SH-SY5Y (cell line): ENCODE results near the gene NUP188.

ENCODE experiments used
- GATA2 ChIP-seq: IDR thresholded peaks from 2 replicates; pipeline ENCODE4 v1.6.1; 2011; ENCODE audit warnings: mild to moderate bottlenecking, low read depth, low read length
- GATA3 ChIP-seq: IDR thresholded peaks from 2 replicates; pipeline ENCODE4 v1.6.1; 2011; ENCODE audit warnings: low read depth, mild to moderate bottlenecking, low read length, moderate library complexity

The NUP188 gene

GRCh38 chr9:128910906-128911305, 36.6 kb upstream of the NUP188 start:
- no peak for TF ChIP-seq GATA3

DNA sequence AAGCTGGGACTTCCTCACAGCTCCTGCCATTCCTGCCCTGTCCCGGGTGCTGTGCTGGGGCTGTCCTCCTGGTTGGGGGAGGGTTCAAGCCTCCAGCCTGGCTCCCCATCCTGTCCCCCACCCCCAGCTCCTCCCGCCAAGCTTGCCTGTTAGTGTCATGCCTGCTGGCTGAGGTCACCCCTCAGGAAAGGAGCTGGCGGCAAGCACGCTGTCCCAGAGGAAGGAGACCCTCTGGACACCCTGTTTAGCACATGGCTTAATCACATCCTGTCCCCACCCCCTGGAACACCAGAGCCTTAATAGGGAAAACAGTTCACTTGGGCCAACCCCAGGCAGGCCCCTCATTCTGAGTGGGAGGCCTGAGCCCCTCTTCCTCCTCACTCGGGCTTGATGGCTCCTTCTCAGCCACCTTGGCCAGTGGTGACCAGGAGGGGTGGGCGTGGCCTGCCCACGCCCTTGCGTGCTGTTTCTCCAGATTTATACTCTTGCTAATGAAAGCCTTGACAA, 35.9 kb upstream of the NUP188 start:
- TF ChIP-seq GATA3 (no peak), GATA2 (no peak)

- TF ChIP-seq GATA2 = no peak
- no peak for TF ChIP-seq GATA3
Measured at GRCh38 chr9:128912270-128912853, 35.1 kb upstream of the NUP188 start.

DNA sequence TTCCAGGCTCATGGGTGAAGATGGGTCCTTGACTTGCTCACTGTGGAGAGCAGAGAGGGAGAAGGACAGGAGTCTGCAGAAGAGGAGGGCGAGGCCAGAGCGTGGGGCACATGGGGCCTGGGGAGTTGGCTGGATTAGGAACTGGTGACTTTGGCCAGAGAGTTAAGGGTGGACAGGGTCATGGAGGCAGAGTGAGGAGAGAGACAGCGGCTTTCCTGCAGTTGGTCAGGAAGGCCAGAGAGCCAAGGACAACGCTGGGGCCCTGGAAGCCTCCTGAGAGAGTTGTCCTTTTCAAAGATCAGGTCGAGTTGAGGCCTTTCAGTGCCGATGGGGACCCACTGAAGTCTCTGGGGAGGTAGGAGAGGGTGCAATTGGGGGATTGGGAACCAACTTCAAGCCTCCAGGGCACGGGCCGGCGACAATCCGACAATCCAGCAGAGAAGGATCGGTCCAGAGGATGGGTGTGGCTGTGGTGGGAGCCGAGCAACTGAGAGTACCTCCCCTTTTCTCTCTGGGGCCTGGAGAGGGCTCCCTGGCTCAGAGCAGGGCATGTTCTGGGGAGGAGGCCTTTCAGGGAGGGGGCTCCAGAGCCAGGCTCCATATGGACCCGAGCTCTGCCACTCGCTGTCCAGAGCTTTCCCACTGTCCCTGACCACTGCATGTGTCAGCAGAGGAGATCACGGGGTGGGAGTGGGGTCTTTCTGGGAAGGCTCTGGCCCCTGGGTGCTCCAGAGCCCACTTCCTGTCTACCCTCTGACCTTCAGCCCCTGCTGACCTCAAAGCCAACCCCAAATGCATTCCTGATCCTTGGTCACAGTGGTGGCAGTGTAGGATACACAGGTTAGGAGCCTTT, 34.2 kb upstream of the NUP188 start:
- TF ChIP-seq GATA3 = no peak
- TF ChIP-seq GATA2 = no peak

DNA sequence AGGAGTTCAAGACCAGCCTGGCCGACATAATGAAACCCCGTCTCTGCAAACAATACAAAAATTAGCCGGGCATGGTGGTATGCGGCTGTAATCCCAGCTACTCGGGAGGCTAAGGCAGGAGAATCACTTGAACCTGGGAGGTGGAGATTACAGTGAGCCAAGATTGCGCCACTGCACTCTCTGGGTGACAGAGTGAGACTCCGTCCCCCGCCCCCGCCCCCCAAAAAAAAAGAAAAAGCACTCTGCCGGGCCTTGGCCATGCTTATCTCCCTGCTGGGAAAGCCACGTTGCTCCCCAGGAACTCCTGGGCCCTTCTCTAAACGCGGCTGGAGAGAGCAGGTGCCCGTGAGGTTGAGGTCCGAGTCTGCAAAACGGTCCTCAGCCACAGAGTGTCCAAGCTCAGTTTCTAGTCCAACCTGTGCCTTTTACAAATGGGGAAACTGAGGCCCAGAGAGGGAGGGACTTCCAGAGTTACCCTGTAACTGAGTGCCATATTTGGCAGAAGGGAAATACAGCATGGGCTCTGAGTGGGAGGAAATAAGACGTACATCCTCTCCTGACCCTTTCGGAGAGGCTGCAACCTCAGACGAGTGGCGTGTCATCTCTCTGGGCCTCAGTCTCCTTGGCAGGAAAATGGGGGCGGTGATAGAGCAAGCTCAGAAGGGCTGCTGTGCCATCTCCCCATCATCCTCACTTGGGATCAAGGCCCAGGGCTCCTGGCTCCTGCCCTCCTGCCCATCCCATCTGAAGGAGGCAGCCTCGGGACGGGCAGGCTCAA, 33.3 kb upstream of the NUP188 start:
- TF ChIP-seq GATA3 (no peak), GATA2 (no peak)

DNA sequence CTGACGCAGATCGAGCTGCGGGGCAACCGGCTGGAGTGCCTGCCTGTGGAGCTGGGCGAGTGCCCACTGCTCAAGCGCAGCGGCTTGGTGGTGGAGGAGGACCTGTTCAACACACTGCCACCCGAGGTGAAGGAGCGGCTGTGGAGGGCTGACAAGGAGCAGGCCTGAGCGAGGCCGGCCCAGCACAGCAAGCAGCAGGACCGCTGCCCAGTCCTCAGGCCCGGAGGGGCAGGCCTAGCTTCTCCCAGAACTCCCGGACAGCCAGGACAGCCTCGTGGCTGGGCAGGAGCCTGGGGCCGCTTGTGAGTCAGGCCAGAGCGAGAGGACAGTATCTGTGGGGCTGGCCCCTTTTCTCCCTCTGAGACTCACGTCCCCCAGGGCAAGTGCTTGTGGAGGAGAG, 31.3 kb upstream of the NUP188 start:
- TF ChIP-seq GATA3 (no peak), GATA2 (no peak)

- TF ChIP-seq GATA3 = no peak
- TF ChIP-seq GATA2 = no peak
Measured at GRCh38 chr9:128916745-128917144, 30.8 kb upstream of the NUP188 start.

- TF ChIP-seq GATA3 = no peak
- no peak for TF ChIP-seq GATA2
Measured at GRCh38 chr9:128917151-128917849, 30.2 kb upstream of the NUP188 start.

- TF ChIP-seq GATA3 = no peak
- TF ChIP-seq GATA2 = no peak
Measured at GRCh38 chr9:128918921-128919320, 28.6 kb upstream of the NUP188 start.

- TF ChIP-seq GATA2 (no peak), GATA3 (no peak)
Measured at GRCh38 chr9:128919402-128920089, 28.0 kb upstream of the NUP188 start.

DNA sequence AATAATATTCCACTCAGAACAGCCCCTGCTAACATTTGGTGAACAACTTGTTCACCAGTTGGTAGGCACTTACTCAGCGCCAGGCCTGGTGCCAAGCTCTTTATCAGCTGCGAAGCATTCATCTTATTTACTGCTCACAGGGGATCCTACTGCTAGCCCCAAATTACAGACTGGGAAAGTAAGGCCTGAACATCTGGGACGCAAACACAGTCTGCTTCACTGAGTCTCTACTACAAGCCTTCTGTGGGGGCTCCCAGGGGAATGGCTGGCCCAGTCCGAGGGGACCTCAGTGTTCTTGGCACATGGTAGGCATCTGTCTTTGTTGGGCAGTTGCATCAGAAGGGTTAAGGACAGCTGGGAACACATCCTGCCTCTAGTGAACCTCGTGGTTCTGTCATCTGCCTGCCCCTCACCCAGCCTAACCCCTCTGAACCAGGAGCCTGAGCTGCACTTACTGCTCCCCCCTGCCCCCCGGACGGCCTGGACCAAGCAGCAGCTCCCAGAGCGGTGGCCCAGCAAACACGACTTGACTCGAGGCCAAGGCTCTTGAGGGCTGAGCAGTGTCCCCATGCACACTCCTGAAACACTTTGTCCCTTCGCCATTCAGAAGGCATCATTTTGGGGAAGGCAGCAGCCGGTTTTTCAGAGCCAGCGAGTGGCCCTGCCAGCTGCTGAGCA, 27.0 kb upstream of the NUP188 start, which contains the start of gene PHYHD1:
PHYHD1 (plus strand) TSS at position 602 of the 678 bp plus-strand sequence. CDS start 1,342 bp downstream, outside the sequence.
- TF ChIP-seq GATA2 = no peak
- TF ChIP-seq GATA3 = no peak

GRCh38 chr9:128921881-128922763, 25.4 kb upstream of the NUP188 start:
- TF ChIP-seq GATA3 = no peak

GRCh38 chr9:128923493-128923883, 24.0 kb upstream of the NUP188 start:
- TF ChIP-seq GATA3 (no peak), GATA2 (no peak)
